HCT116 (cell line): ENCODE results near the gene SUSD4. TPM values are rescaled to one million over a fixed set of nuclear protein-coding genes. Genes with fewer than 3 reads are reported as not detected.

ENCODE experiments used
- ATAC-seq: fragments of 200-7000 bp; cut with Tn5 transposase; 2 replicates; pipeline ENCODE4 v1.9.1; 2020; ENCODE audit warnings: mild to moderate bottlenecking, moderate library complexity
- BruUV-seq: library from RNA; stranded (reverse); fragments of 400-500 nt; replicated peaks from 2 replicates; lab custom pipeline; 2021; lab: Mats Ljungman, UMichigan
- CTCF ChIA-PET: fragments of 300-600 bp; sonication (Branson Sonifier 250); formaldehyde crosslinking; loops from one replicate; lab custom pipeline; 2021; ENCODE audit warnings: antibody characterized with exemption; lab: Charles Lee
- POLR2A ChIA-PET: fragments of 300-600, 350-600 bp; sonication (Branson Sonifier 250); formaldehyde crosslinking; loops from one replicate; lab custom pipeline; 2021; ENCODE audit warnings: antibody characterized with exemption; lab: Charles Lee
- RAD21 ChIA-PET, 2 experiments: fragments of 300-600 bp; sonication (Branson Sonifier 250); formaldehyde crosslinking; loops; one replicate each; lab custom pipeline; 2023; ENCODE audit warnings: low total read pairs in 2 of 2; ENCODE audit not compliant: uncharacterized antibody in 2 of 2, unreplicated experiment in 2 of 2, low non-redundant PET in 1 of 2; lab: Charles Lee
- DNase-seq: peaks from one replicate; pipeline ENCODE4 v3.0.0-alpha.2; 2010; ENCODE audit warnings: low read depth, low spot score
- H2AFZ ChIP-seq: fragments of 200-600 bp; shearing (Covaris generic), sonication (generic); 2 replicates; pipeline ENCODE4 v1.6.1; 2017; ENCODE audit warnings: low read depth, mixed run types, mixed read lengths, antibody characterized with exemption, low read length; ENCODE audit not compliant: poor library complexity, severe bottlenecking
- H3K27ac ChIP-seq: 2 replicates; pipeline ENCODE4 v1.5.1; 2012; ENCODE audit warnings: low read depth, low read length
- H3K27me3 ChIP-seq: fragments of 200-600 bp; sonication (generic); 2 replicates; pipeline ENCODE4 v1.6.1; 2016; ENCODE audit warnings: mixed run types, low read length, mixed read lengths; ENCODE audit not compliant: insufficient read depth
- H3K36me3 ChIP-seq, 2 experiments: fragments of 200-500 bp in 1 of 2; fragments of 200-600 bp in 1 of 2; sonication (Bioruptor generic) in 1 of 2; sonication (generic) in 1 of 2; 2 replicates each; pipeline versions ENCODE4 v1.5.1 to v1.6.1; 2014 to 2016; ENCODE audit warnings: low read length in 2 of 2, inconsistent platforms in 1 of 2, mixed read lengths in 1 of 2, mixed run types in 1 of 2; ENCODE audit not compliant: insufficient read depth in 2 of 2, control insufficient read depth in 1 of 2
- H3K4me1 ChIP-seq, 2 experiments: fragments of 200-600 bp in 1 of 2; sonication (generic) in 1 of 2; 2 replicates each; pipeline versions ENCODE4 v1.5.1 to v1.6.1; 2012 to 2017; ENCODE audit warnings: low read length in 2 of 2, inconsistent platforms in 1 of 2, mild to moderate bottlenecking in 1 of 2, mixed read lengths in 1 of 2, mixed run types in 1 of 2, moderate library complexity in 1 of 2; ENCODE audit not compliant: insufficient read depth in 2 of 2, control insufficient read depth in 1 of 2
- H3K4me2 ChIP-seq: fragments of 200-600 bp; sonication (generic); 2 replicates; pipeline ENCODE4 v1.6.1; 2017; ENCODE audit warnings: mixed run types, low read length, mixed read lengths
- H3K4me3 ChIP-seq, 2 experiments: fragments of 200-600 bp in 1 of 2; sonication (generic) in 1 of 2; replicated peaks in 1 of 2; 2 replicates each; pipeline ENCODE4 v1.5.1; 2011 to 2016; ENCODE audit warnings: low read length in 2 of 2, control low read depth in 1 of 2, low read depth in 1 of 2, mild to moderate bottlenecking in 1 of 2, mixed read lengths in 1 of 2, mixed run types in 1 of 2
- H3K79me2 ChIP-seq: fragments of 200-600 bp; sonication (generic); 2 replicates; pipeline ENCODE4 v1.6.1; 2017; ENCODE audit warnings: mild to moderate bottlenecking, mixed run types, low read length, moderate library complexity, mixed read lengths; ENCODE audit not compliant: insufficient read depth
- H3K9ac ChIP-seq: fragments of 200-600 bp; sonication (generic); 2 replicates; pipeline ENCODE4 v1.6.1; 2016; ENCODE audit warnings: low read length, mixed read lengths
- H3K9me2 ChIP-seq: fragments of 200-600 bp; sonication (generic), shearing (Covaris generic); 2 replicates; pipeline ENCODE4 v1.6.1; 2017; ENCODE audit warnings: mixed run types, mild to moderate bottlenecking, moderate library complexity; ENCODE audit not compliant: insufficient read depth
- H3K9me3 ChIP-seq, 2 experiments: fragments of 200-500 bp in 1 of 2; fragments of 200-600 bp in 1 of 2; sonication (Bioruptor generic) in 1 of 2; sonication (generic) in 1 of 2; 2 replicates each; pipeline ENCODE4 v1.6.1; 2014 to 2017; ENCODE audit warnings: low read length in 2 of 2, mixed read lengths in 2 of 2, inconsistent platforms in 1 of 2, low read depth in 1 of 2, mild to moderate bottlenecking in 1 of 2, mixed run types in 1 of 2, moderate library complexity in 1 of 2; ENCODE audit not compliant: control insufficient read depth in 1 of 2, insufficient read depth in 1 of 2
- H4K20me1 ChIP-seq: fragments of 200-600 bp; sonication (generic), shearing (Covaris generic); 2 replicates; pipeline ENCODE4 v1.6.1; 2017; ENCODE audit warnings: mixed run types, mild to moderate bottlenecking, moderate library complexity; ENCODE audit not compliant: insufficient read depth
- CBX3 ChIP-seq: IDR thresholded peaks from 2 replicates; pipeline ENCODE4 v1.6.1; 2012; ENCODE audit warnings: low read depth
- CEBPB ChIP-seq: IDR thresholded peaks from 2 replicates; pipeline ENCODE4 v1.6.1; 2012; ENCODE audit warnings: low read depth
- ELF1 ChIP-seq: IDR thresholded peaks from 2 replicates; pipeline ENCODE4 v1.6.1; 2012; ENCODE audit warnings: low read depth, borderline replicate concordance
- EZH2 ChIP-seq: fragments of 200-600 bp; sonication (generic); IDR thresholded peaks from 2 replicates; pipeline ENCODE4 v1.6.1; 2017; ENCODE audit warnings: antibody characterized with exemption, mixed run types
- FOSL1 ChIP-seq: IDR thresholded peaks from 2 replicates; pipeline ENCODE4 v1.6.1; 2012; ENCODE audit warnings: low read depth
- REST ChIP-seq: IDR thresholded peaks from 2 replicates; pipeline ENCODE4 v1.6.1; 2012; ENCODE audit warnings: low read depth
- SIN3A ChIP-seq: IDR thresholded peaks from 2 replicates; pipeline ENCODE4 v1.6.1; 2012; ENCODE audit warnings: low read depth
- TCF7L2 ChIP-seq: IDR thresholded peaks from 2 replicates; pipeline ENCODE4 v1.7.0; 2011; ENCODE audit warnings: borderline replicate concordance, inconsistent platforms; ENCODE audit not compliant: insufficient read depth, insufficient read length; ENCODE audit errors: extremely low read depth
- ZBTB33 ChIP-seq: IDR thresholded peaks from 2 replicates; pipeline ENCODE4 v1.6.1; 2011; ENCODE audit warnings: mild to moderate bottlenecking, low read length, moderate library complexity; ENCODE audit not compliant: insufficient replicate concordance; ENCODE audit errors: extremely low read depth
- intact Hi-C: fragments of 100-400 bp; cut with micrococcal nuclease; formaldehyde crosslinking; loops from 2 replicates; pipeline ENCODE4 v1.10.0; 2022
- total RNA-seq: library from RNA; stranded (reverse); gene quantifications from one replicate; pipeline ENCODE4 v1.2.1, GENCODE V29; 2021; ENCODE audit not compliant: unreplicated experiment
- TF ChIP-seq, protein P1 (sequence below): IDR thresholded peaks from 2 replicates; pipeline ENCODE4 v1.6.1; 2012
- TF ChIP-seq, protein P2 (sequence below): IDR thresholded peaks from 2 replicates; pipeline ENCODE4 v1.6.1; 2012

Gene SUSD4
- total RNA-seq, 1 experiment from 2014 or later = 0.59 TPM

GRCh38 chr1:223337174-223337869 lies 26.7 kb downstream of the SUSD4 start:
- DNase-seq (no peak), ATAC-seq (no peak)
- Histone ChIP-seq H3K79me2 (no peaks in the 10 kb centered on the region), H3K9me3 (no peaks in the 10 kb centered on the region), H3K9ac (no peak overlapping the region), H3K27ac (no peak overlapping the region), H3K9me2 (no peaks in the 10 kb centered on the region), H3K36me3 (no peaks in the 10 kb centered on the region), H3K4me2 (no peak overlapping the region), H4K20me1 (no peaks in the 10 kb centered on the region), H2AFZ (no peak overlapping the region), H3K4me3 (no peak overlapping the region), H3K4me1 (0 out of 4 replicates have a peak, but pooled peaks cover 0 to under 1% of the 10 kb centered on the region in 2 experiments), H3K27me3 (peaks cover 32% of the 10 kb centered on the region)
- ChIA-PET CTCF (interaction anchor here (1.2 kb wide), 1 partner anchor 203 kb away, joined by 3 read pairs; no protein-coding TSS in a partner anchor), RAD21 (no interaction called here), POLR2A (no interaction called here)
- TF ChIP-seq, protein P1, sequence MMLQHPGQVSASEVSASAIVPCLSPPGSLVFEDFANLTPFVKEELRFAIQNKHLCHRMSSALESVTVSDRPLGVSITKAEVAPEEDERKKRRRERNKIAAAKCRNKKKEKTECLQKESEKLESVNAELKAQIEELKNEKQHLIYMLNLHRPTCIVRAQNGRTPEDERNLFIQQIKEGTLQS = no peak
- TF ChIP-seq SIN3A (no peak), CBX3 (no peak), ELF1 (no peak), TCF7L2 (no peak)
- BruUV-seq = no TSS peak
- intact Hi-C loops = no loop called here

DNA sequence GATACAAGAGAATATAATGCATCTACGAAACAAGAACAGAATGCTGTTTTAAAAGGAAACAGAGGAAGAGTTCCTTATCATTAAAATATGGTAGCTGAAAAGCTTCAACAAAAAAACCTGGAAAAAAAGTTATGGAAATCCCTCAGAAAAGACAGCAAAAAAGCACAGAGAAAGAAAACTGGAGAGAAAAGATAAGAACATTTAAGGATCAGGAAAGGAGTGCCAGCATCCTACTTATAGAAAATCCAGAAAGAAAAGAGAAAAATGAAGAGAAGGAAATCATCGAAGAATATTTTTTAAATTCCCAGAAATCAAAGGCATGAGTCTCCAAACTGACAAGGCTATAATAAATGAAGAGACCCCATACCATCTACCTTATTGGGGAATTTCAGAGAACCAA lies 29.8 kb downstream of the SUSD4 start:
- intact Hi-C loops = no loop called here
- ChIA-PET CTCF (no interaction called here), POLR2A (no interaction called here), RAD21 (no interaction called here)
- no peak overlapping the region for H2AFZ ChIP-seq
- H3K9ac ChIP-seq = no peak overlapping the region
- peaks cover 39% of the 10 kb centered on the region for H3K27me3 ChIP-seq
- H3K4me1 ChIP-seq = peaks cover 7 to 9% of the 10 kb centered on the region in 2 experiments; a peak in 3 of 4 replicates
- ATAC-seq (no peak), DNase-seq (no peak)
- no peaks in the 10 kb centered on the region for H3K36me3 ChIP-seq
- no peak overlapping the region for H3K4me3 ChIP-seq
- H3K27ac ChIP-seq = no peak overlapping the region
- H3K9me3 ChIP-seq = no peaks in the 10 kb centered on the region
- BruUV-seq = no TSS peak
- H3K9me2 ChIP-seq = no peaks in the 10 kb centered on the region
- no peak overlapping the region for H3K4me2 ChIP-seq
- no peaks in the 10 kb centered on the region for H3K79me2 ChIP-seq
- no peaks in the 10 kb centered on the region for H4K20me1 ChIP-seq
- TF ChIP-seq FOSL1 (no peak), ELF1 (no peak), EZH2 (no peak), CEBPB (no peak), REST (no peak), ZBTB33 (no peak)
- TF ChIP-seq, protein P2, sequence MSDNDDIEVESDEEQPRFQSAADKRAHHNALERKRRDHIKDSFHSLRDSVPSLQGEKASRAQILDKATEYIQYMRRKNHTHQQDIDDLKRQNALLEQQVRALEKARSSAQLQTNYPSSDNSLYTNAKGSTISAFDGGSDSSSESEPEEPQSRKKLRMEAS = no peak
- TF ChIP-seq, protein P1 = no peak
